H9 (cell line): ENCODE results near the gene TMED10. TPM values are rescaled to one million over a fixed set of nuclear protein-coding genes. Genes with fewer than 3 reads are reported as not detected.

ENCODE experiments used
- DNase-seq: peaks from one replicate; pipeline ENCODE4 v3.0.0-alpha.2; 2017
- H2AFZ ChIP-seq: one replicate; pipeline ENCODE4 v1.6.1; 2013; ENCODE audit warnings: mild to moderate bottlenecking, low read length, control low read depth, moderate library complexity
- H2AK5ac ChIP-seq: 2 replicates; pipeline ENCODE4 v1.6.1; 2013; ENCODE audit warnings: low read length, control low read depth, mixed read lengths; ENCODE audit not compliant: insufficient read length
- H2BK120ac ChIP-seq: one replicate; pipeline ENCODE4 v1.6.1; 2013; ENCODE audit warnings: low read depth, mild to moderate bottlenecking, low read length, control low read depth, inconsistent platforms; ENCODE audit not compliant: poor library complexity, severe bottlenecking
- H2BK12ac ChIP-seq: 2 replicates; pipeline ENCODE4 v1.6.1; 2013; ENCODE audit warnings: low read length, control low read depth, mixed read lengths, low read depth; ENCODE audit not compliant: insufficient read length
- H2BK15ac ChIP-seq: 2 replicates; pipeline ENCODE4 v1.6.1; 2013; ENCODE audit warnings: low read depth, low read length, control low read depth
- H2BK20ac ChIP-seq: one replicate; pipeline ENCODE4 v1.6.1; 2013; ENCODE audit warnings: low read depth, mild to moderate bottlenecking, low read length, control low read depth, inconsistent platforms; ENCODE audit not compliant: poor library complexity, severe bottlenecking
- H2BK5ac ChIP-seq: 2 replicates; pipeline ENCODE4 v1.6.1; 2013; ENCODE audit warnings: low read length, control low read depth, mixed read lengths; ENCODE audit not compliant: insufficient read length
- H3K14ac ChIP-seq: 2 replicates; pipeline ENCODE4 v1.6.1; 2013; ENCODE audit warnings: low read length, control low read depth; ENCODE audit not compliant: insufficient read depth
- H3K18ac ChIP-seq: 2 replicates; pipeline ENCODE4 v1.6.1; 2013; ENCODE audit warnings: low read depth, mild to moderate bottlenecking, mixed read lengths, low read length, control low read depth; ENCODE audit not compliant: insufficient read length
- H3K23ac ChIP-seq: 2 replicates; pipeline ENCODE4 v1.6.1; 2013; ENCODE audit warnings: low read length, control low read depth, mixed read lengths, low read depth; ENCODE audit not compliant: insufficient read length
- H3K23me2 ChIP-seq: 2 replicates; pipeline ENCODE4 v1.6.1; 2013; ENCODE audit warnings: low read depth, mild to moderate bottlenecking, mixed read lengths, low read length, control low read depth; ENCODE audit not compliant: insufficient read length, poor library complexity, severe bottlenecking
- H3K27ac ChIP-seq: 2 replicates; pipeline ENCODE4 v1.5.1; 2013; ENCODE audit warnings: low read length, control low read depth, mixed read lengths, low read depth; ENCODE audit not compliant: insufficient read length
- H3K27me3 ChIP-seq: 2 replicates; pipeline ENCODE4 v1.6.1; 2013; ENCODE audit warnings: low read length, control low read depth, inconsistent platforms; ENCODE audit not compliant: insufficient read depth
- H3K4ac ChIP-seq: 2 replicates; pipeline ENCODE4 v1.6.1; 2013; ENCODE audit warnings: low read depth, mild to moderate bottlenecking, control low read depth, inconsistent platforms, low read length, moderate library complexity
- H3K4me1 ChIP-seq: 2 replicates; pipeline ENCODE4 v1.6.1; 2013; ENCODE audit warnings: low read length, control low read depth, inconsistent platforms; ENCODE audit not compliant: insufficient read depth
- H3K4me2 ChIP-seq: 2 replicates; pipeline ENCODE4 v1.6.1; 2013; ENCODE audit warnings: low read length, control low read depth, mixed read lengths; ENCODE audit not compliant: insufficient read length, insufficient read depth
- H3K56ac ChIP-seq: 2 replicates; pipeline ENCODE4 v1.6.1; 2013; ENCODE audit warnings: low read depth, mild to moderate bottlenecking, mixed read lengths, low read length, control low read depth; ENCODE audit not compliant: insufficient read length
- H3K79me1 ChIP-seq: 2 replicates; pipeline ENCODE4 v1.6.1; 2013; ENCODE audit warnings: low read depth, mild to moderate bottlenecking, moderate library complexity, low read length, control low read depth, inconsistent platforms; ENCODE audit not compliant: insufficient read depth, poor library complexity, severe bottlenecking
- H3K79me2 ChIP-seq: 2 replicates; pipeline ENCODE4 v1.6.1; 2013; ENCODE audit warnings: low read length, control low read depth, inconsistent platforms; ENCODE audit not compliant: insufficient read depth
- H3K9ac ChIP-seq: 2 replicates; pipeline ENCODE4 v1.6.1; 2013; ENCODE audit warnings: low read length, control low read depth, mixed read lengths; ENCODE audit not compliant: insufficient read length; ENCODE audit errors: extremely low read depth
- H3K9me3 ChIP-seq: one replicate; pipeline ENCODE4 v1.6.1; 2013; ENCODE audit warnings: low read depth, low read length, inconsistent platforms; ENCODE audit not compliant: control insufficient read depth
- H3T11ph ChIP-seq: one replicate; pipeline ENCODE4 v1.6.1; 2013; ENCODE audit warnings: mild to moderate bottlenecking, low read length, control low read depth, inconsistent platforms
- H4K20me1 ChIP-seq: one replicate; pipeline ENCODE4 v1.6.1; 2013; ENCODE audit not compliant: control insufficient read depth, insufficient read length, insufficient read depth
- H4K5ac ChIP-seq: 2 replicates; pipeline ENCODE4 v1.6.1; 2013; ENCODE audit warnings: low read depth, mild to moderate bottlenecking, mixed read lengths, low read length, control low read depth; ENCODE audit not compliant: insufficient read length
- H4K8ac ChIP-seq: replicated peaks from 2 replicates; pipeline ENCODE4 v1.6.1; 2013; ENCODE audit warnings: low read length, control low read depth, mixed read lengths, low read depth; ENCODE audit not compliant: insufficient read length
- H4K91ac ChIP-seq: 2 replicates; pipeline ENCODE4 v1.6.1; 2013; ENCODE audit warnings: low read depth, mild to moderate bottlenecking, moderate library complexity, mixed read lengths, low read length, control low read depth; ENCODE audit not compliant: insufficient read length
- H3K27ac Mint-ChIP-seq, 3 experiments: 2 replicates in 2 of 3; 3 replicates in 1 of 3; pipeline ENCODE4 v1.8.0; 2020 to 2021; ENCODE audit warnings: mixed read lengths in 3 of 3, mild to moderate bottlenecking in 1 of 3, moderate library complexity in 1 of 3
- H3K27me3 Mint-ChIP-seq: 2 replicates; pipeline ENCODE4 v1.8.0; 2021; ENCODE audit warnings: low read depth, mild to moderate bottlenecking, moderate library complexity, mixed read lengths
- H3K36me3 Mint-ChIP-seq, 3 experiments: 2 replicates in 2 of 3; 3 replicates in 1 of 3; pipeline ENCODE4 v1.8.0; 2020 to 2021; ENCODE audit warnings: low read depth in 3 of 3, mixed read lengths in 3 of 3; ENCODE audit not compliant: insufficient read depth in 1 of 3
- H3K4me1 Mint-ChIP-seq, 2 experiments: 2 replicates each; pipeline ENCODE4 v1.8.0; 2020; ENCODE audit warnings: mixed read lengths in 2 of 2
- H3K4me3 Mint-ChIP-seq, 2 experiments: 2 replicates in 1 of 2; 3 replicates in 1 of 2; pipeline ENCODE4 v1.8.0; 2020 to 2021; ENCODE audit warnings: mild to moderate bottlenecking in 2 of 2, mixed read lengths in 2 of 2, moderate library complexity in 1 of 2
- H3K9me3 Mint-ChIP-seq, 2 experiments: 2 replicates in 1 of 2; 3 replicates in 1 of 2; pipeline ENCODE4 v1.8.0; 2020; ENCODE audit warnings: mild to moderate bottlenecking in 2 of 2, mixed read lengths in 2 of 2, moderate library complexity in 1 of 2
- CTCF ChIP-seq: fragments of 200-600 bp; sonication (generic); conservative IDR thresholded peaks from 3 replicates; pipeline ENCODE4 v1.8.0; 2021; ENCODE audit warnings: antibody characterized with exemption, mild to moderate bottlenecking
- WGBS: extraction: QIAGEN DNeasy Blood & Tissue Kit; methylation state at CpG from one replicate; pipeline ENCODE4 v1.1.7; 2013; ENCODE audit warnings: missing lambda C conversion rate, low lambda C conversion rate, mixed read lengths; ENCODE audit not compliant: insufficient read length; ENCODE audit errors: extremely low coverage; 5-methylcytosine and 5-hydroxymethylcytosine counted together
- total RNA-seq: library from RNA; stranded (reverse); gene quantifications from 2 replicates; pipeline ENCODE4 v1.2.1, GENCODE V29; 2021

The TMED10 gene
- total RNA-seq, 1 experiment from 2014 or later: 176 TPM

GRCh38 chr14:75081660-75082229, 94.7 kb downstream of the TMED10 start:
- Mint-ChIP-seq H3K27ac (no peak overlapping the region), H3K9me3 (no peaks in the 10 kb centered on the region), H3K36me3 (peaks cover 4 to 46% (median 28%) of the 10 kb centered on the region in 3 experiments; a peak in 6 of 7 replicates), H3K27me3 (no peaks in the 10 kb centered on the region), H3K4me1 (no peaks in the 10 kb centered on the region), H3K4me3 (no peak overlapping the region)
- Histone ChIP-seq H4K91ac (no peak overlapping the region), H3K23ac (no peak overlapping the region), H2BK20ac (no peak overlapping the region), H3K4me2 (no peak overlapping the region), H2AFZ (no peak overlapping the region), H4K8ac (no peak overlapping the region), H2BK15ac (no peak overlapping the region), H4K5ac (no peak overlapping the region), H3K27me3 (no peaks in the 10 kb centered on the region), H3K14ac (no peak overlapping the region), H3K79me1 (no peaks in the 10 kb centered on the region), H4K20me1 (no peaks in the 10 kb centered on the region), H3K56ac (no peak overlapping the region), H3K9me3 (no peaks in the 10 kb centered on the region), H3K27ac (no peak overlapping the region), H3K9ac (no peak overlapping the region), H2BK12ac (no peak overlapping the region), H3T11ph (no peak overlapping the region), H2BK5ac (no peak overlapping the region), H2BK120ac (no peak overlapping the region), H3K79me2 (no peaks in the 10 kb centered on the region), H2AK5ac (no peak overlapping the region), H3K23me2 (no peaks in the 10 kb centered on the region), H3K18ac (no peak overlapping the region), H3K4ac (no peak overlapping the region), H3K4me1 (no peaks in the 10 kb centered on the region)
- no CpG with 5 or more reads among the region's 2 CpGs for WGBS
- no peak for TF ChIP-seq CTCF
- DNase-seq: no peak

Other genes with a start within 250 kb of the TMED10 start
- 2.3 and 2.8 TPM in 2 replicates for gene PGF, start 221.0 kb downstream of the TMED10 start, total RNA-seq
- gene EIF2B2, start 173.7 kb downstream of the TMED10 start, total RNA-seq: 48.3 and 53.4 TPM in 2 replicates
- 21.0 and 23.0 TPM in 2 replicates for gene MLH3, start 125.1 kb downstream of the TMED10 start, total RNA-seq
- gene ACYP1, start 112.6 kb downstream of the TMED10 start, total RNA-seq: 15.5 and 18.9 TPM in 2 replicates
- gene ZC2HC1C, start 107.0 kb downstream of the TMED10 start, total RNA-seq: 1.4 and 1.5 TPM in 2 replicates
- gene NEK9, start 49.6 kb downstream of the TMED10 start, total RNA-seq: 56.5 and 61.4 TPM in 2 replicates
- 28.1 and 33.9 TPM in 2 replicates for gene FOS, start 102.2 kb upstream of the TMED10 start, total RNA-seq